HEK293 (cell line): ENCODE measurements around the gene HS3ST3A1.

Source experiments
- CTCF ChIA-PET: fragments of 350-600 bp; formaldehyde crosslinking; extraction: SDS; loops from one replicate; lab custom pipeline; 2021; ENCODE audit warnings: antibody characterized with exemption; lab: Yijun Ruan, JAX
- POLR2A ChIA-PET: fragments of 300-600 bp; formaldehyde crosslinking; extraction: SDS; loops from one replicate; lab custom pipeline; 2020; ENCODE audit warnings: antibody characterized with exemption, inconsistent platforms; lab: Yijun Ruan, JAX
- H3K27ac ChIP-seq: fragments of 200-500 bp; sonication (Bioruptor generic); 2 replicates; pipeline ENCODE4 v1.5.1; 2014; ENCODE audit warnings: low read depth, low read length, control low read depth, inconsistent platforms; ENCODE audit errors: extremely low read depth
- H3K36me3 ChIP-seq, 2 experiments: fragments of 200-500 bp in 1 of 2; sonication (Bioruptor generic) in 1 of 2; 1 replicate in 1 of 2; 2 replicates in 1 of 2; pipeline ENCODE4 v1.5.1; 2014 to 2017; ENCODE audit warnings: inconsistent platforms in 2 of 2, low read length in 2 of 2; ENCODE audit not compliant: control insufficient read depth in 2 of 2, insufficient read depth in 1 of 2
- H3K4me1 ChIP-seq: fragments of 200-500 bp; sonication (Bioruptor generic); 2 replicates; pipeline ENCODE4 v1.5.1; 2014; ENCODE audit warnings: mild to moderate bottlenecking, low read length, inconsistent platforms; ENCODE audit not compliant: control insufficient read depth, insufficient read depth
- H3K4me3 ChIP-seq: 2 replicates; pipeline ENCODE4 v1.5.1; 2011; ENCODE audit warnings: low read depth, mild to moderate bottlenecking, control low read depth, low read length, moderate library complexity
- H3K9me3 ChIP-seq: fragments of 200-500 bp; sonication (Bioruptor generic); 2 replicates; pipeline ENCODE4 v1.5.1; 2014; ENCODE audit warnings: low read depth, low read length, inconsistent platforms; ENCODE audit not compliant: control insufficient read depth, insufficient read depth
- HIC1 ChIP-seq: fragments of 450-650 bp; formaldehyde crosslinking; IDR thresholded peaks from 2 replicates; pipeline ENCODE4 v1.5.1; 2016; ENCODE audit warnings: missing biosample characterization, missing genetic modification characterization
- KLF8 ChIP-seq: fragments of 450-650 bp; formaldehyde crosslinking; IDR thresholded peaks from 2 replicates; pipeline ENCODE4 v1.5.1; 2016; ENCODE audit warnings: missing biosample characterization, missing genetic modification characterization
- REST ChIP-seq: fragments of 450-650 bp; formaldehyde crosslinking; IDR thresholded peaks from 2 replicates; pipeline ENCODE4 v1.5.1; 2016; ENCODE audit warnings: missing biosample characterization, missing genetic modification characterization
- TRIM28 ChIP-seq: IDR thresholded peaks from 2 replicates; pipeline ENCODE4 v1.6.1; 2011; ENCODE audit warnings: low read length, control low read depth, borderline replicate concordance
- ZBTB1 ChIP-seq: fragments of 450-650 bp; formaldehyde crosslinking; IDR thresholded peaks from 2 replicates; pipeline ENCODE4 v1.5.1; 2016; ENCODE audit warnings: missing biosample characterization, missing genetic modification characterization
- ZNF16 ChIP-seq: fragments of 450-650 bp; formaldehyde crosslinking; IDR thresholded peaks from 2 replicates; pipeline ENCODE4 v1.5.1; 2016; ENCODE audit warnings: low read depth, missing biosample characterization, missing genetic modification characterization
- ZNF311 ChIP-seq: fragments of 450-650 bp; formaldehyde crosslinking; IDR thresholded peaks from 2 replicates; pipeline ENCODE4 v1.5.1; 2017; ENCODE audit warnings: missing biosample characterization, missing genetic modification characterization, borderline replicate concordance
- ZNF324 ChIP-seq: fragments of 450-650 bp; formaldehyde crosslinking; IDR thresholded peaks from 2 replicates; pipeline ENCODE4 v1.5.1; 2016; ENCODE audit warnings: missing biosample characterization, missing genetic modification characterization
- ZNF350 ChIP-seq: fragments of 450-650 bp; formaldehyde crosslinking; IDR thresholded peaks from 2 replicates; pipeline ENCODE4 v1.5.0; 2017; ENCODE audit warnings: missing biosample characterization, mild to moderate bottlenecking, missing genetic modification characterization
- ZNF354C ChIP-seq: fragments of 450-650 bp; formaldehyde crosslinking; IDR thresholded peaks from 2 replicates; pipeline ENCODE4 v1.5.1; 2016; ENCODE audit warnings: missing biosample characterization, missing genetic modification characterization, low read depth, borderline replicate concordance
- ZNF530 ChIP-seq: fragments of 450-650 bp; formaldehyde crosslinking; IDR thresholded peaks from 2 replicates; pipeline ENCODE4 v1.5.1; 2016; ENCODE audit warnings: low read depth, missing biosample characterization, missing genetic modification characterization
- ZNF549 ChIP-seq: fragments of 450-650 bp; IDR thresholded peaks from 2 replicates; pipeline ENCODE4 v1.5.1; 2018; ENCODE audit warnings: missing biosample characterization, missing genetic modification characterization, mild to moderate bottlenecking, inconsistent platforms, moderate library complexity
- ZNF610 ChIP-seq: fragments of 450-650 bp; formaldehyde crosslinking; IDR thresholded peaks from 2 replicates; pipeline ENCODE4 v1.5.1; 2016; ENCODE audit warnings: missing biosample characterization, missing genetic modification characterization, borderline replicate concordance
- ZNF623 ChIP-seq: fragments of 450-650 bp; formaldehyde crosslinking; IDR thresholded peaks from 2 replicates; pipeline ENCODE4 v1.5.1; 2016; ENCODE audit warnings: missing biosample characterization, missing genetic modification characterization
- ZNF624 ChIP-seq: fragments of 450-650 bp; formaldehyde crosslinking; IDR thresholded peaks from 2 replicates; pipeline ENCODE4 v1.5.1; 2017; ENCODE audit warnings: missing biosample characterization, missing genetic modification characterization
- ZNF785 ChIP-seq: fragments of 450-650 bp; formaldehyde crosslinking; IDR thresholded peaks from 2 replicates; pipeline ENCODE4 v1.5.1; 2016; ENCODE audit warnings: missing biosample characterization, missing genetic modification characterization
- ZSCAN30 ChIP-seq: fragments of 450-650 bp; IDR thresholded peaks from 2 replicates; pipeline ENCODE4 v1.5.1; 2018; ENCODE audit warnings: missing biosample characterization, mild to moderate bottlenecking, missing genetic modification characterization, moderate library complexity
- TF ChIP-seq, protein P1 (sequence below): fragments of 450-650 bp; formaldehyde crosslinking; IDR thresholded peaks from 2 replicates; pipeline ENCODE4 v1.5.1; 2016; ENCODE audit warnings: missing biosample characterization, missing genetic modification characterization
- TF ChIP-seq, protein P2 (sequence below): fragments of 450-650 bp; formaldehyde crosslinking; IDR thresholded peaks from 2 replicates; pipeline ENCODE4 v1.5.1; 2017; ENCODE audit warnings: missing biosample characterization, missing genetic modification characterization
- TF ChIP-seq, protein P3 (sequence below): fragments of 450-650 bp; formaldehyde crosslinking; IDR thresholded peaks from 2 replicates; pipeline ENCODE4 v1.5.1; 2016; ENCODE audit warnings: missing biosample characterization, missing genetic modification characterization
- TF ChIP-seq, protein P4 (sequence below): fragments of 450-650 bp; formaldehyde crosslinking; IDR thresholded peaks from 2 replicates; pipeline ENCODE4 v1.5.1; 2016; ENCODE audit warnings: missing biosample characterization, missing genetic modification characterization, borderline replicate concordance

Gene HS3ST3A1

DNA sequence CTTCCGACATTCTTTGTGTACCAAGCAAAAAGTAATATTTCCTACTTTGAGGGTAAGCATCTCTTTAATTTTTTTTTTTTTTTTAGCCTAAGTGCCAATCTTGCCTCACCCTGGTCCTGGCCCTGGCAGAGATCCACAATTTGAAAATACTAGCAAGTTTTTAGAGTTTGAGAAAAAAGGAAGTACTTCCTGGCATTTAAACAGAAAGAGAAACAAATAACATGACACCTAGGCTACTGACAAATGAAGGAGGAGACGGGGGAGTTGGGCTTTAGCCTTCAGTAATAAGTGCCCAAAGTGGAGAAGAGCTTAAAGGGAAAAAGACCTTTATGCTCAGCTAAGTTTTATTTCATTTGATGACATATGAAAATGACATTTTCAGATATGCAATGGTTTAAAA is 92.8 kb downstream of the HS3ST3A1 start:
- H3K4me3 ChIP-seq: no peak overlapping the region
- POLR2A ChIA-PET: no interaction called here
- TF ChIP-seq ZNF785 (tag by site-specific recombination) (no peak), ZSCAN30 (no peak), ZNF624 (no peak), ZNF623 (tag by site-specific recombination) (no peak), ZNF16 (tag by site-specific recombination) (no peak), ZNF311 (no peak), ZNF324 (tag by site-specific recombination) (no peak), ZNF354C (no peak), ZNF530 (tag by site-specific recombination) (no peak), ZNF549 (tag by site-specific recombination) (no peak), ZBTB1 (tag by site-specific recombination) (no peak), REST (tag by site-specific recombination) (no peak), KLF8 (tag by site-specific recombination) (no peak)
- TF ChIP-seq, protein P1, sequence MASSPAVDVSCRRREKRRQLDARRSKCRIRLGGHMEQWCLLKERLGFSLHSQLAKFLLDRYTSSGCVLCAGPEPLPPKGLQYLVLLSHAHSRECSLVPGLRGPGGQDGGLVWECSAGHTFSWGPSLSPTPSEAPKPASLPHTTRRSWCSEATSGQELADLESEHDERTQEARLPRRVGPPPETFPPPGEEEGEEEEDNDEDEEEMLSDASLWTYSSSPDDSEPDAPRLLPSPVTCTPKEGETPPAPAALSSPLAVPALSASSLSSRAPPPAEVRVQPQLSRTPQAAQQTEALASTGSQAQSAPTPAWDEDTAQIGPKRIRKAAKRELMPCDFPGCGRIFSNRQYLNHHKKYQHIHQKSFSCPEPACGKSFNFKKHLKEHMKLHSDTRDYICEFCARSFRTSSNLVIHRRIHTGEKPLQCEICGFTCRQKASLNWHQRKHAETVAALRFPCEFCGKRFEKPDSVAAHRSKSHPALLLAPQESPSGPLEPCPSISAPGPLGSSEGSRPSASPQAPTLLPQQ (tag by site-specific recombination): no peak
- H3K36me3 ChIP-seq: no peaks in the 10 kb centered on the region
- H3K27ac ChIP-seq: no peak overlapping the region
- H3K4me1 ChIP-seq: no peaks in the 10 kb centered on the region
- H3K9me3 ChIP-seq: no peaks in the 10 kb centered on the region
- CTCF ChIA-PET: interaction anchor here (0.7 kb wide), 1 partner anchor 28 kb away, joined by 3 read pairs; no protein-coding TSS in a partner anchor

DNA sequence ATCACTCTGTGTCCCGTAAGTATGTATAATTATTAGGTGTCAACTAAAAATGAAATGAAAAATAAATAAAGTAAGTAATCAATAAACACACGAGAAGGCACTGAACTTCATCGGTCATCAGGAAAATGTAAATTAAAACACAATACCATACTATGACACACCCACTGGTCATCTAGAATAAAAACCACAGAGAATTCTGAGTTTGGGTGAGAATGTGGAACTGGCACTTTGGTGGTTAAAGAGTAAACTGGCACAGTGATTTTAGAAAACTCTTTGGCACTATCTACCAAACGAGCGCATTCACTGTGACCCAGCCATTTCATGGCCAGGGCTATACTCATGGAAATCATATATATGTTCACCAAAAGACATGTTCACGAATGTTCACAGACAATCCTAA is 98.2 kb downstream of the HS3ST3A1 start:
- no peak overlapping the region for H3K4me3 ChIP-seq
- no peaks in the 10 kb centered on the region for H3K36me3 ChIP-seq
- H3K4me1 ChIP-seq: no peaks in the 10 kb centered on the region
- ChIA-PET POLR2A (no interaction called here), CTCF (interaction anchor here (0.7 to 1.0 kb wide), 2 partner anchors 9 to 207 kb away, joined by 3 read pairs; no protein-coding TSS in a partner anchor)
- H3K27ac ChIP-seq: no peak overlapping the region
- TF ChIP-seq, protein P2, sequence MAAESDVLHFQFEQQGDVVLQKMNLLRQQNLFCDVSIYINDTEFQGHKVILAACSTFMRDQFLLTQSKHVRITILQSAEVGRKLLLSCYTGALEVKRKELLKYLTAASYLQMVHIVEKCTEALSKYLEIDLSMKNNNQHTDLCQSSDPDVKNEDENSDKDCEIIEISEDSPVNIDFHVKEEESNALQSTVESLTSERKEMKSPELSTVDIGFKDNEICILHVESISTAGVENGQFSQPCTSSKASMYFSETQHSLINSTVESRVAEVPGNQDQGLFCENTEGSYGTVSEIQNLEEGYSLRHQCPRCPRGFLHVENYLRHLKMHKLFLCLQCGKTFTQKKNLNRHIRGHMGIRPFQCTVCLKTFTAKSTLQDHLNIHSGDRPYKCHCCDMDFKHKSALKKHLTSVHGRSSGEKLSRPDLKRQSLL (tag by site-specific recombination): no peak
- H3K9me3 ChIP-seq: no peaks in the 10 kb centered on the region

DNA sequence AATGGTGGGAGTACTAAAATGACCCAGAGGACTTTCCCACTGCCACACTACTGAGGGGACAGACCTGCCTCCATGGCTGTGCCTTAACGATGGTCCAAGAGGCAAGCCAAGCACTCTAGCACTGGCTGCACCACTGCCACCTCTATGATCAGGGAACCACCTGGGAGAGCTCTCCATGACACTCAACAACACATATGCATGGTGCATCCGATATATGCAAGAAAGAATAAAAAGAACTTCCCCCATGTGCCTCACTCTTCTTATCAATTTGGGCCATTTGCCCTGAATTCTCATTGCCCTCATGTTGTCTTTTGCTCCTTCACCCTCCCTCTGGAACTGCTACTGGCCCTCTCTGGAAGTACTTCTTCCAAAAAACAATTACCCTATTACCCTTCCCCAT is 99.5 kb downstream of the HS3ST3A1 start:
- POLR2A ChIA-PET: no interaction called here
- Histone ChIP-seq H3K4me3 (no peak overlapping the region), H3K36me3 (no peaks in the 10 kb centered on the region), H3K9me3 (no peaks in the 10 kb centered on the region), H3K4me1 (no peaks in the 10 kb centered on the region), H3K27ac (no peak overlapping the region)
- CTCF ChIA-PET: no interaction called here
- no peak for TF ChIP-seq ZNF350 (tag by site-specific recombination)
- TF ChIP-seq ZNF610 (tag by site-specific recombination): no peak
- no peak for TF ChIP-seq TRIM28
- TF ChIP-seq, protein P3, sequence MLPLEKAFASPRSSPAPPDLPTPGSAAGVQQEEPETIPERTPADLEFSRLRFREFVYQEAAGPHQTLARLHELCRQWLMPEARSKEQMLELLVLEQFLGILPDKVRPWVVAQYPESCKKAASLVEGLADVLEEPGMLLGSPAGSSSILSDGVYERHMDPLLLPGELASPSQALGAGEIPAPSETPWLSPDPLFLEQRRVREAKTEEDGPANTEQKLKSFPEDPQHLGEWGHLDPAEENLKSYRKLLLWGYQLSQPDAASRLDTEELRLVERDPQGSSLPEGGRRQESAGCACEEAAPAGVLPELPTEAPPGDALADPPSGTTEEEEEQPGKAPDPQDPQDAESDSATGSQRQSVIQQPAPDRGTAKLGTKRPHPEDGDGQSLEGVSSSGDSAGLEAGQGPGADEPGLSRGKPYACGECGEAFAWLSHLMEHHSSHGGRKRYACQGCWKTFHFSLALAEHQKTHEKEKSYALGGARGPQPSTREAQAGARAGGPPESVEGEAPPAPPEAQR (tag by site-specific recombination): no peak
- no peak for TF ChIP-seq HIC1 (tag by site-specific recombination)
- TF ChIP-seq, protein P4, sequence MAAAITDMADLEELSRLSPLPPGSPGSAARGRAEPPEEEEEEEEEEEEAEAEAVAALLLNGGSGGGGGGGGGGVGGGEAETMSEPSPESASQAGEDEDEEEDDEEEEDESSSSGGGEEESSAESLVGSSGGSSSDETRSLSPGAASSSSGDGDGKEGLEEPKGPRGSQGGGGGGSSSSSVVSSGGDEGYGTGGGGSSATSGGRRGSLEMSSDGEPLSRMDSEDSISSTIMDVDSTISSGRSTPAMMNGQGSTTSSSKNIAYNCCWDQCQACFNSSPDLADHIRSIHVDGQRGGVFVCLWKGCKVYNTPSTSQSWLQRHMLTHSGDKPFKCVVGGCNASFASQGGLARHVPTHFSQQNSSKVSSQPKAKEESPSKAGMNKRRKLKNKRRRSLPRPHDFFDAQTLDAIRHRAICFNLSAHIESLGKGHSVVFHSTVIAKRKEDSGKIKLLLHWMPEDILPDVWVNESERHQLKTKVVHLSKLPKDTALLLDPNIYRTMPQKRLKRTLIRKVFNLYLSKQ (tag by site-specific recombination): no peak
